Neural cell (in vitro differentiated cells): Measurements from ENCODE around the gene LYPD1.

ENCODE experiments used
- EP300 ChIP-seq: fragments of 450-650 bp; conservative IDR thresholded peaks from 2 replicates; pipeline ENCODE4 v1.6.1; 2014; ENCODE audit warnings: antibody characterized with exemption, mild to moderate bottlenecking, moderate library complexity; ENCODE audit not compliant: poor library complexity, severe bottlenecking
- EZH2 ChIP-seq: fragments of 200-600, 300-800 bp; shearing (Covaris generic), sonication (generic); IDR thresholded peaks from 2 replicates; pipeline ENCODE4 v1.6.1; 2014; ENCODE audit warnings: antibody characterized with exemption, low read length, borderline replicate concordance, mild to moderate bottlenecking; ENCODE audit not compliant: insufficient read depth, poor library complexity, severe bottlenecking
- MXI1 ChIP-seq: fragments of 450-650 bp; conservative IDR thresholded peaks from 2 replicates; pipeline ENCODE4 v1.6.1; 2014; ENCODE audit warnings: antibody characterized with exemption, mild to moderate bottlenecking; ENCODE audit not compliant: poor library complexity, severe bottlenecking
- POLR2AphosphoS5 ChIP-seq: IDR thresholded peaks from 2 replicates; pipeline ENCODE4 v1.6.1; 2012
- RAD21 ChIP-seq: fragments of 450-650 bp; conservative IDR thresholded peaks from 2 replicates; pipeline ENCODE4 v1.6.1; 2014; ENCODE audit warnings: antibody characterized with exemption, mild to moderate bottlenecking, moderate library complexity
- SMC3 ChIP-seq: fragments of 450-650 bp; conservative IDR thresholded peaks from 2 replicates; pipeline ENCODE4 v1.6.1; 2014; ENCODE audit warnings: antibody characterized with exemption, mild to moderate bottlenecking, moderate library complexity; ENCODE audit not compliant: poor library complexity
- TAF1 ChIP-seq: IDR thresholded peaks from 2 replicates; pipeline ENCODE4 v1.6.1; 2012; ENCODE audit warnings: low read depth
- TF ChIP-seq, protein P1 (sequence below): fragments of 450-650 bp; IDR thresholded peaks from 2 replicates; pipeline ENCODE4 v1.5.1; 2014; ENCODE audit warnings: antibody characterized with exemption, mild to moderate bottlenecking, moderate library complexity; ENCODE audit not compliant: poor library complexity, severe bottlenecking
- TF ChIP-seq, protein P2 (sequence below): IDR thresholded peaks from 2 replicates; pipeline ENCODE4 v1.6.1; 2012; ENCODE audit warnings: borderline replicate concordance

DNA sequence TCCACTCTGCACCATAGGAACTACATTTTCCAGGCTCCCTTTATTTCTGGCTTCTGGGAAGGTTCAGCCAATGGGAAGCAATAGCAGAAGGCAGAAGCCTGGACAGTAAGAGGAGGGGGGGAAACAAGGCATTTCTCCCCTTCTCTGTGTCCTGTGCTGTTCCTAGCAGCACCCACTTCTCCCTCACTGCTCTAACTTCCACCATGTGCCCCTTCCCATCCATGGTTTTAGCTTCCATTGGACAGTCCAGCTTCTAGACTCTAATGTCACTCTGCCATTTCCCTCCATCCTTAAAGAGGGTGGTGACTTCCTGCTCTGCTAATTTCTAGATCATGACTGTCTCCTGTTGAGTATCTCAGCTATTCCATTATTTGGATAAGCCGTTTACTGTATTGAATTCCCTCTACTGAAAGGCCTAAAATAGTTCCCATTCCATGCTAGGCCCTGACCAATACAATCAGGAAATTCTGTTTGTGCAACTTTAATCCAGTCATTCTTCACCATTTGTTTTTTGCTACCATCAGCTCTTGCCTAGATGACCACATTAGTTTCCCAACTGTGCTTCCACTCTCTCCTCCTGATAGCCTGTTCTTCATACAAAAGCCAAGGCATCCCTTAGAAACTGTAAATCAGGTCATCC is 20.8 kb upstream of the LYPD1 start:
- TF ChIP-seq, protein P1, sequence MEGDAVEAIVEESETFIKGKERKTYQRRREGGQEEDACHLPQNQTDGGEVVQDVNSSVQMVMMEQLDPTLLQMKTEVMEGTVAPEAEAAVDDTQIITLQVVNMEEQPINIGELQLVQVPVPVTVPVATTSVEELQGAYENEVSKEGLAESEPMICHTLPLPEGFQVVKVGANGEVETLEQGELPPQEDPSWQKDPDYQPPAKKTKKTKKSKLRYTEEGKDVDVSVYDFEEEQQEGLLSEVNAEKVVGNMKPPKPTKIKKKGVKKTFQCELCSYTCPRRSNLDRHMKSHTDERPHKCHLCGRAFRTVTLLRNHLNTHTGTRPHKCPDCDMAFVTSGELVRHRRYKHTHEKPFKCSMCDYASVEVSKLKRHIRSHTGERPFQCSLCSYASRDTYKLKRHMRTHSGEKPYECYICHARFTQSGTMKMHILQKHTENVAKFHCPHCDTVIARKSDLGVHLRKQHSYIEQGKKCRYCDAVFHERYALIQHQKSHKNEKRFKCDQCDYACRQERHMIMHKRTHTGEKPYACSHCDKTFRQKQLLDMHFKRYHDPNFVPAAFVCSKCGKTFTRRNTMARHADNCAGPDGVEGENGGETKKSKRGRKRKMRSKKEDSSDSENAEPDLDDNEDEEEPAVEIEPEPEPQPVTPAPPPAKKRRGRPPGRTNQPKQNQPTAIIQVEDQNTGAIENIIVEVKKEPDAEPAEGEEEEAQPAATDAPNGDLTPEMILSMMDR: no peak
- TF ChIP-seq, protein P2, sequence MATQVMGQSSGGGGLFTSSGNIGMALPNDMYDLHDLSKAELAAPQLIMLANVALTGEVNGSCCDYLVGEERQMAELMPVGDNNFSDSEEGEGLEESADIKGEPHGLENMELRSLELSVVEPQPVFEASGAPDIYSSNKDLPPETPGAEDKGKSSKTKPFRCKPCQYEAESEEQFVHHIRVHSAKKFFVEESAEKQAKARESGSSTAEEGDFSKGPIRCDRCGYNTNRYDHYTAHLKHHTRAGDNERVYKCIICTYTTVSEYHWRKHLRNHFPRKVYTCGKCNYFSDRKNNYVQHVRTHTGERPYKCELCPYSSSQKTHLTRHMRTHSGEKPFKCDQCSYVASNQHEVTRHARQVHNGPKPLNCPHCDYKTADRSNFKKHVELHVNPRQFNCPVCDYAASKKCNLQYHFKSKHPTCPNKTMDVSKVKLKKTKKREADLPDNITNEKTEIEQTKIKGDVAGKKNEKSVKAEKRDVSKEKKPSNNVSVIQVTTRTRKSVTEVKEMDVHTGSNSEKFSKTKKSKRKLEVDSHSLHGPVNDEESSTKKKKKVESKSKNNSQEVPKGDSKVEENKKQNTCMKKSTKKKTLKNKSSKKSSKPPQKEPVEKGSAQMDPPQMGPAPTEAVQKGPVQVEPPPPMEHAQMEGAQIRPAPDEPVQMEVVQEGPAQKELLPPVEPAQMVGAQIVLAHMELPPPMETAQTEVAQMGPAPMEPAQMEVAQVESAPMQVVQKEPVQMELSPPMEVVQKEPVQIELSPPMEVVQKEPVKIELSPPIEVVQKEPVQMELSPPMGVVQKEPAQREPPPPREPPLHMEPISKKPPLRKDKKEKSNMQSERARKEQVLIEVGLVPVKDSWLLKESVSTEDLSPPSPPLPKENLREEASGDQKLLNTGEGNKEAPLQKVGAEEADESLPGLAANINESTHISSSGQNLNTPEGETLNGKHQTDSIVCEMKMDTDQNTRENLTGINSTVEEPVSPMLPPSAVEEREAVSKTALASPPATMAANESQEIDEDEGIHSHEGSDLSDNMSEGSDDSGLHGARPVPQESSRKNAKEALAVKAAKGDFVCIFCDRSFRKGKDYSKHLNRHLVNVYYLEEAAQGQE: no peak
- TF ChIP-seq TAF1 (no peak), EP300 (no peak), MXI1 (no peak), RAD21 (no peak), EZH2 (no peak), POLR2AphosphoS5 (no peak), SMC3 (no peak)
